Measurements from ENCODE around the gene UBL4B. TPM values are rescaled to one million over a fixed set of nuclear protein-coding genes. Genes with fewer than 3 reads are reported as not detected.
A peak's percentile ranks its signal among the peaks of the same experiment; 100 is the strongest.

Gene UBL4B
- polyA plus RNA-seq, 1 donor (not counting 4 experiments of a cell fraction or from before 2014, with no cell fraction given), result not detected

- no peak for TF ChIP-seq EZH2 (IDR thresholded peaks at IDR 0.05; ENCODE audit: low read length)
- TF ChIP-seq, protein P1, sequence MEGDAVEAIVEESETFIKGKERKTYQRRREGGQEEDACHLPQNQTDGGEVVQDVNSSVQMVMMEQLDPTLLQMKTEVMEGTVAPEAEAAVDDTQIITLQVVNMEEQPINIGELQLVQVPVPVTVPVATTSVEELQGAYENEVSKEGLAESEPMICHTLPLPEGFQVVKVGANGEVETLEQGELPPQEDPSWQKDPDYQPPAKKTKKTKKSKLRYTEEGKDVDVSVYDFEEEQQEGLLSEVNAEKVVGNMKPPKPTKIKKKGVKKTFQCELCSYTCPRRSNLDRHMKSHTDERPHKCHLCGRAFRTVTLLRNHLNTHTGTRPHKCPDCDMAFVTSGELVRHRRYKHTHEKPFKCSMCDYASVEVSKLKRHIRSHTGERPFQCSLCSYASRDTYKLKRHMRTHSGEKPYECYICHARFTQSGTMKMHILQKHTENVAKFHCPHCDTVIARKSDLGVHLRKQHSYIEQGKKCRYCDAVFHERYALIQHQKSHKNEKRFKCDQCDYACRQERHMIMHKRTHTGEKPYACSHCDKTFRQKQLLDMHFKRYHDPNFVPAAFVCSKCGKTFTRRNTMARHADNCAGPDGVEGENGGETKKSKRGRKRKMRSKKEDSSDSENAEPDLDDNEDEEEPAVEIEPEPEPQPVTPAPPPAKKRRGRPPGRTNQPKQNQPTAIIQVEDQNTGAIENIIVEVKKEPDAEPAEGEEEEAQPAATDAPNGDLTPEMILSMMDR (optimal IDR thresholded peaks at IDR 0.05 in 1 of 3, IDR thresholded peaks at IDR 0.05 in 1 of 3, conservative IDR thresholded peaks at IDR 0.05 in 1 of 3; ENCODE audit: extremely low read depth in 1 of 3, insufficient read depth in 2 of 3, low read length in 3 of 3), result no peak
- H3K9ac ChIP-seq (ENCODE audit: control insufficient read depth, extremely low read depth, insufficient read depth, low read length), result no peak overlapping the region
- no peak overlapping the region for H3K27ac ChIP-seq (ENCODE audit: control insufficient read depth, insufficient read depth, low read length)
- no peaks in the 10 kb centered on the region for H3K4me1 ChIP-seq (ENCODE audit: control insufficient read depth, extremely low read depth, insufficient read depth, low read length)
- FAIRE-seq, result no peak
- dilution Hi-C loops (cut with MboI; ENCODE audit: extremely low pct_ligation_motif_present, low sequenced_read_pairs), result no loop called here
- H3K9me1 ChIP-seq (ENCODE audit: control insufficient read depth, extremely low read depth, insufficient read depth, low read length), result no peaks in the 10 kb centered on the region
- no peaks in the 10 kb centered on the region for H3K9me3 ChIP-seq (ENCODE audit: control insufficient read depth, low read depth, low read length)
- no peak overlapping the region for H3K4me2 ChIP-seq (ENCODE audit: control insufficient read depth, extremely low read depth, insufficient read depth, low read depth, low read length)
- peaks cover 18% of the 10 kb centered on the region for H3K27me3 ChIP-seq (ENCODE audit: control insufficient read depth, extremely low read depth, insufficient read depth, low read length)
- H3K4me3 ChIP-seq (ENCODE audit: control insufficient read depth in 2 of 3, extremely low read depth in 1 of 3, insufficient read depth in 2 of 3, low read depth in 1 of 3, low read length in 3 of 3), result no peak overlapping the region
- no peak for DNase-seq (ENCODE audit: low read depth, low spot score)
- no peaks in the 10 kb centered on the region for H3K79me2 ChIP-seq (ENCODE audit: control insufficient read depth, insufficient read depth, low read length)
- H4K20me1 ChIP-seq (ENCODE audit: control insufficient read depth, extremely low read depth, insufficient read depth, low read length), result no peaks in the 10 kb centered on the region
- no peaks in the 10 kb centered on the region for H3K36me3 ChIP-seq (ENCODE audit: control insufficient read depth in 2 of 2, extremely low read depth in 1 of 2, insufficient read depth in 2 of 2, low read length in 2 of 2)
- no peak overlapping the region for H2AFZ ChIP-seq (ENCODE audit: control insufficient read depth, low read length)
These were observed 32.1 kb downstream of the UBL4B start for GRCh38 chr1:110144366-110144765.

GRCh38 chr1:110148961-110149360, 36.7 kb downstream of the UBL4B start:
- Histone ChIP-seq H3K4me3 (ENCODE audit: control insufficient read depth in 2 of 3, extremely low read depth in 1 of 3, insufficient read depth in 2 of 3, low read depth in 1 of 3, low read length in 3 of 3) (no peak overlapping the region), H3K9ac (ENCODE audit: control insufficient read depth, extremely low read depth, insufficient read depth, low read length) (no peak overlapping the region), H3K27me3 (ENCODE audit: control insufficient read depth, extremely low read depth, insufficient read depth, low read length) (peaks cover 45% of the 10 kb centered on the region), H3K4me2 (ENCODE audit: control insufficient read depth, extremely low read depth, insufficient read depth, low read depth, low read length) (no peak overlapping the region), H2AFZ (ENCODE audit: control insufficient read depth, low read length) (no peak overlapping the region), H3K79me2 (ENCODE audit: control insufficient read depth, insufficient read depth, low read length) (no peaks in the 10 kb centered on the region), H3K9me3 (ENCODE audit: control insufficient read depth, low read depth, low read length) (no peaks in the 10 kb centered on the region), H3K9me1 (ENCODE audit: control insufficient read depth, extremely low read depth, insufficient read depth, low read length) (no peaks in the 10 kb centered on the region), H3K4me1 (ENCODE audit: control insufficient read depth, extremely low read depth, insufficient read depth, low read length) (no peaks in the 10 kb centered on the region), H4K20me1 (ENCODE audit: control insufficient read depth, extremely low read depth, insufficient read depth, low read length) (no peaks in the 10 kb centered on the region), H3K36me3 (ENCODE audit: control insufficient read depth in 2 of 2, extremely low read depth in 1 of 2, insufficient read depth in 2 of 2, low read length in 2 of 2) (no peaks in the 10 kb centered on the region), H3K27ac (ENCODE audit: control insufficient read depth, insufficient read depth, low read length) (no peak overlapping the region)
- TF ChIP-seq, protein P1 (optimal IDR thresholded peaks at IDR 0.05 in 1 of 3, IDR thresholded peaks at IDR 0.05 in 1 of 3, conservative IDR thresholded peaks at IDR 0.05 in 1 of 3; ENCODE audit: extremely low read depth in 1 of 3, insufficient read depth in 2 of 3, low read length in 3 of 3), result peak; percentile 49 to 62 (median 52)
- TF ChIP-seq EZH2 (IDR thresholded peaks at IDR 0.05; ENCODE audit: low read length), result no peak
- no peak for DNase-seq (ENCODE audit: low read depth, low spot score)
- no peak for FAIRE-seq
- dilution Hi-C loops (cut with MboI; ENCODE audit: extremely low pct_ligation_motif_present, low sequenced_read_pairs), result no loop called here

Data from keratinocyte (primary cell).